HepG2 (cell line): Measurements from ENCODE around the gene GRIK1. TPM values are rescaled to one million over a fixed set of nuclear protein-coding genes. Genes with fewer than 3 reads are reported as not detected.

Source experiments
- ATAC-seq: fragments of 200-7000 bp; cut with Tn5 transposase; 3 replicates; pipeline ENCODE4 v1.9.1; 2020; ENCODE audit warnings: mild to moderate bottlenecking, moderate library complexity
- BruUV-seq: library from RNA; stranded (reverse); fragments of 400-500 nt; replicated peaks from 2 replicates; lab custom pipeline; 2021; lab: Mats Ljungman, UMichigan
- CTCF ChIA-PET: fragments of 300-600 bp; formaldehyde crosslinking; extraction: SDS; loops from one replicate; lab custom pipeline; 2021; ENCODE audit warnings: low total read pairs, inconsistent platforms, low intra/inter-chr PET ratio; lab: Yijun Ruan, JAX
- POLR2A ChIA-PET: fragments of 350-600 bp; sonication (Branson Sonifier 250); formaldehyde crosslinking; loops from one replicate; lab custom pipeline; 2020; ENCODE audit warnings: antibody characterized with exemption, inconsistent platforms; lab: Yijun Ruan, JAX
- DNase-seq: peaks from one replicate; pipeline ENCODE4 v3.0.0-alpha.2; 2015; ENCODE audit warnings: low spot score
- FAIRE-seq: peaks from 3 replicates; lab custom pipeline; 2011; peaks lifted over from hg19 to GRCh38; lab: Jason Lieb, UNC
- H2AFZ ChIP-seq: one replicate; pipeline ENCODE4 v1.6.1; 2011; ENCODE audit warnings: low read length, inconsistent platforms
- H3K27ac ChIP-seq: fragments of 300-600 bp; 3 replicates; pipeline ENCODE4 v1.8.0; 2011; ENCODE audit warnings: mixed run types, mild to moderate bottlenecking, mixed read lengths, low read length, inconsistent platforms; ENCODE audit not compliant: insufficient read depth; ENCODE audit errors: extremely low read length
- H3K27me3 ChIP-seq, 2 experiments: fragments of 200-600 bp in 1 of 2; 2 replicates in 1 of 2; 3 replicates in 1 of 2; pipeline versions ENCODE4 v1.6.0 to v1.8.0; 2011; ENCODE audit warnings: low read length in 2 of 2, mild to moderate bottlenecking in 2 of 2, moderate library complexity in 2 of 2, inconsistent platforms in 1 of 2; ENCODE audit not compliant: insufficient read depth in 2 of 2, control insufficient read depth in 1 of 2
- H3K36me3 ChIP-seq, 2 experiments: fragments of 200-600 bp in 1 of 2; replicated peaks in 1 of 2; 2 replicates in 1 of 2; 3 replicates in 1 of 2; pipeline versions ENCODE4 v1.5.1 to v1.8.0; 2011; ENCODE audit warnings: low read length in 2 of 2, inconsistent platforms in 1 of 2; ENCODE audit not compliant: insufficient read depth in 2 of 2, control insufficient read depth in 1 of 2
- H3K4me1 ChIP-seq: 2 replicates; pipeline ENCODE4 v1.5.1; 2012; ENCODE audit warnings: low read length, inconsistent platforms; ENCODE audit not compliant: insufficient read depth
- H3K4me2 ChIP-seq: 2 replicates; pipeline ENCODE4 v1.6.0; 2011; ENCODE audit warnings: low read depth, low read length, inconsistent platforms
- H3K4me3 ChIP-seq, 3 experiments: fragments of 200-600 bp in 1 of 3; sonication (generic), shearing (Covaris generic) in 1 of 3; replicated peaks in 1 of 3; 2 replicates each; pipeline ENCODE4 v1.5.1; 2011 to 2016; ENCODE audit warnings: low read length in 3 of 3, inconsistent platforms in 2 of 3, low read depth in 2 of 3, mild to moderate bottlenecking in 2 of 3, control low read depth in 1 of 3, mixed read lengths in 1 of 3; ENCODE audit not compliant: insufficient read depth in 1 of 3
- H3K79me2 ChIP-seq: one replicate; pipeline ENCODE4 v1.6.1; 2011; ENCODE audit warnings: low read length, inconsistent platforms; ENCODE audit not compliant: insufficient read depth
- H3K9ac ChIP-seq: 2 replicates; pipeline ENCODE4 v1.6.0; 2011; ENCODE audit warnings: mild to moderate bottlenecking, low read depth, low read length, inconsistent platforms; ENCODE audit not compliant: insufficient read depth
- H3K9me3 ChIP-seq: 2 replicates; pipeline ENCODE4 v1.5.1; 2012; ENCODE audit warnings: mild to moderate bottlenecking, low read length
- H4K20me1 ChIP-seq: 2 replicates; pipeline ENCODE4 v1.6.0; 2011; ENCODE audit warnings: inconsistent platforms, mild to moderate bottlenecking, low read length, moderate library complexity; ENCODE audit not compliant: insufficient read depth
- CBFB ChIP-seq: sonication (generic); formaldehyde crosslinking; IDR thresholded peaks from 2 replicates; pipeline ENCODE4 v1.4.0; 2020; ENCODE audit warnings: missing genetic modification reagents
- DNMT3B ChIP-seq: conservative IDR thresholded peaks from 2 replicates; pipeline ENCODE4 v1.6.1; 2016; ENCODE audit warnings: missing biosample characterization, control low read depth
- KDM3A ChIP-seq: IDR thresholded peaks from 2 replicates; pipeline ENCODE4 v1.6.1; 2018; ENCODE audit warnings: low read depth, missing compliant biosample characterization
- LCORL ChIP-seq, 2 experiments: fragments of 450-650 bp in 1 of 2; sonication (generic) in 1 of 2; formaldehyde crosslinking in 1 of 2; IDR thresholded peaks; 2 replicates each; pipeline versions ENCODE4 v1.5.0 to v1.6.1; 2017 to 2020; ENCODE audit warnings: antibody characterized with exemption in 1 of 2, missing genetic modification reagents in 1 of 2
- NFKB2 ChIP-seq: sonication (generic); formaldehyde crosslinking; IDR thresholded peaks from 2 replicates; pipeline ENCODE4 v1.4.0; 2020; ENCODE audit warnings: missing genetic modification reagents, borderline replicate concordance
- PAX8 ChIP-seq: sonication (generic); formaldehyde crosslinking; IDR thresholded peaks from 2 replicates; pipeline ENCODE4 v1.8.0; 2022; ENCODE audit warnings: mild to moderate bottlenecking, missing genetic modification reagents, borderline replicate concordance
- ZNF552 ChIP-seq: sonication (generic); formaldehyde crosslinking; IDR thresholded peaks from 2 replicates; pipeline ENCODE4 v1.9.0; 2022; ENCODE audit warnings: missing genetic modification reagents, mild to moderate bottlenecking, borderline replicate concordance
- ZNF75D ChIP-seq: sonication (generic); formaldehyde crosslinking; IDR thresholded peaks from 2 replicates; pipeline ENCODE4 v1.8.1; 2023; ENCODE audit warnings: missing genetic modification reagents, mild to moderate bottlenecking, borderline replicate concordance
- ZNF772 ChIP-seq: sonication (generic); formaldehyde crosslinking; IDR thresholded peaks from 2 replicates; pipeline ENCODE4 v1.5.0; 2020; ENCODE audit warnings: mild to moderate bottlenecking, missing genetic modification reagents
- ZNF790 ChIP-seq: sonication (generic); formaldehyde crosslinking; IDR thresholded peaks from 2 replicates; pipeline ENCODE4 v1.8.0; 2022; ENCODE audit warnings: missing genetic modification reagents, mild to moderate bottlenecking, borderline replicate concordance
- WGBS: methylation state at CpG from one replicate; pipeline ENCODE4 v1.1.6; 2017; ENCODE audit warnings: low lambda C conversion rate; 5-methylcytosine and 5-hydroxymethylcytosine counted together
- in situ Hi-C: cut with HindIII; loops from 2 replicates; pipeline ENCODE4 v1.10.0; 2017; ENCODE audit warnings: low pct_unique_long_range_greater_than_20kb; ENCODE audit not compliant: extremely low pct_ligation_motif_present
- intact Hi-C: fragments of 100-400 bp; cut with micrococcal nuclease; formaldehyde crosslinking; loops from one replicate; pipeline ENCODE4 v1.10.0; 2022; ENCODE audit not compliant: unreplicated experiment
- polyA plus RNA-seq, 8 experiments: library from polyadenylated mRNA; depleted of rRNA in 3 of 8; stranded (reverse) in 7 of 8; unstranded in 1 of 8; fragments of >200 nt; fragmentation: Illumina TruSeq in 4 of 8; extraction: Trizol in 4 of 8; gene quantifications; 2 replicates each; pipeline versions ENCODE4 v1.2.1 to v1.2.3, GENCODE V29; 2011 to 2016; ENCODE audit warnings: low read depth in 4 of 8, missing spikeins in 1 of 8, mixed read lengths in 1 of 8; ENCODE audit not compliant: insufficient read depth in 1 of 8
- total RNA-seq, 5 experiments: library from RNA; depleted of rRNA; stranded (reverse); fragments of >200 nt; fragmentation: Illumina TruSeq; extraction: Trizol; gene quantifications; 2 replicates each; pipeline ENCODE4 v1.2.3, GENCODE V29; 2016; ENCODE audit warnings: low read depth in 1 of 5
- TF ChIP-seq, protein P1 (sequence below): sonication (generic); formaldehyde crosslinking; IDR thresholded peaks from 2 replicates; pipeline ENCODE4 v1.5.0; 2020; ENCODE audit warnings: mild to moderate bottlenecking, missing genetic modification reagents
- TF ChIP-seq, protein P2 (sequence below): IDR thresholded peaks from 2 replicates; pipeline ENCODE4 v1.6.1; 2016; ENCODE audit warnings: missing compliant biosample characterization, missing genetic modification reagents, borderline replicate concordance
- TF ChIP-seq, protein P3 (sequence below): sonication (generic); formaldehyde crosslinking; IDR thresholded peaks from 2 replicates; pipeline ENCODE4 v1.4.0; 2020; ENCODE audit warnings: missing genetic modification reagents
- TF ChIP-seq, protein P4 (sequence below): sonication (generic); formaldehyde crosslinking; IDR thresholded peaks from 2 replicates; pipeline ENCODE4 v1.8.0; 2022; ENCODE audit warnings: missing genetic modification reagents, low read depth, mild to moderate bottlenecking, borderline replicate concordance

GRIK1 gene
- total and polyA plus RNA-seq, 2 of the 13 experiments (the other 11 are each of a cell fraction or from before 2014, with no cell fraction given) = not detected

- TF ChIP-seq, protein P1, sequence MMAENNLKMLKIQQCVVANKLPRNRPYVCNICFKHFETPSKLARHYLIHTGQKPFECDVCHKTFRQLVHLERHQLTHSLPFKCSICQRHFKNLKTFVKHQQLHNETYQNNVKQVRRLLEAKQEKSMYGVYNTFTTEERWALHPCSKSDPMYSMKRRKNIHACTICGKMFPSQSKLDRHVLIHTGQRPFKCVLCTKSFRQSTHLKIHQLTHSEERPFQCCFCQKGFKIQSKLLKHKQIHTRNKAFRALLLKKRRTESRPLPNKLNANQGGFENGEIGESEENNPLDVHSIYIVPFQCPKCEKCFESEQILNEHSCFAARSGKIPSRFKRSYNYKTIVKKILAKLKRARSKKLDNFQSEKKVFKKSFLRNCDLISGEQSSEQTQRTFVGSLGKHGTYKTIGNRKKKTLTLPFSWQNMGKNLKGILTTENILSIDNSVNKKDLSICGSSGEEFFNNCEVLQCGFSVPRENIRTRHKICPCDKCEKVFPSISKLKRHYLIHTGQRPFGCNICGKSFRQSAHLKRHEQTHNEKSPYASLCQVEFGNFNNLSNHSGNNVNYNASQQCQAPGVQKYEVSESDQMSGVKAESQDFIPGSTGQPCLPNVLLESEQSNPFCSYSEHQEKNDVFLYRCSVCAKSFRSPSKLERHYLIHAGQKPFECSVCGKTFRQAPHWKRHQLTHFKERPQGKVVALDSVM (CRISPR knock-in tag) = no peak
- TF ChIP-seq, protein P2, sequence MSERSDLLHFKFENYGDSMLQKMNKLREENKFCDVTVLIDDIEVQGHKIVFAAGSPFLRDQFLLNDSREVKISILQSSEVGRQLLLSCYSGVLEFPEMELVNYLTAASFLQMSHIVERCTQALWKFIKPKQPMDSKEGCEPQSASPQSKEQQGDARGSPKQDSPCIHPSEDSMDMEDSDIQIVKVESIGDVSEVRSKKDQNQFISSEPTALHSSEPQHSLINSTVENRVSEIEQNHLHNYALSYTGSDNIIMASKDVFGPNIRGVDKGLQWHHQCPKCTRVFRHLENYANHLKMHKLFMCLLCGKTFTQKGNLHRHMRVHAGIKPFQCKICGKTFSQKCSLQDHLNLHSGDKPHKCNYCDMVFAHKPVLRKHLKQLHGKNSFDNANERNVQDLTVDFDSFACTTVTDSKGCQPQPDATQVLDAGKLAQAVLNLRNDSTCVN = no peak
- TF ChIP-seq NFKB2 (no peak), ZNF790 (no peak)
Observed at GRCh38 chr21:29788752-29789151, 151.0 kb downstream of the GRIK1 start (continued).

DNA sequence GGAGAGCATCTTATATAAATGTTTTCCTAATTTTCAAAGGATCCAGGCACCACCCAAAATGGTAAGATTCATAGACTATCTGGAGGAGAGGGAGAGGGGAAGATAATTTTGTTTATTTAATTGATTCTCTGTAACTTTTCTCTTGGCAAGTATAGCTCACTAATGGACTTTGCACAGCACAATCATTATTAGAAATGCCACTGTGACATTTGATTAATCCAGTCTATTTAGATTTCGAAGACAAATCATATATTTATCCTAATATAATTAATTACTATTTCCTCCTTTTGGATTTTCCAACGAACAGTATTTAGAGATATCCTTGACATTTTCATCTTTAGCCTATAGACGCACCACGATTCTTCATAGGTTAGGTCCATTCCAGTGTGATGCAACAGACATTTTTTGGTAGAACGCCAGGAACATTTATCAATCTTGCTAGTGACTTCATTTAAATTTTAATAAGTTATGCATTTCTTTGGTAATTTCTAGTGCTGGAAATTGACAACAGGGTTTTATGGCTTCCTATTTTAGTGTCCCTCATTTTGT, 152.4 kb downstream of the GRIK1 start:
- intact Hi-C loops (no loop called here), in situ Hi-C loops (no loop called here)
- ATAC-seq (no peak), FAIRE-seq (no peak), DNase-seq (no peak)
- no peak overlapping the region for H3K27ac ChIP-seq
- no peaks in the 10 kb centered on the region for H3K27me3 ChIP-seq
- H3K4me1 ChIP-seq = no peaks in the 10 kb centered on the region
- no peaks in the 10 kb centered on the region for H3K9me3 ChIP-seq
- BruUV-seq = no TSS peak
- no peaks in the 10 kb centered on the region for H3K36me3 ChIP-seq
- CTCF ChIA-PET = no interaction called here
- no peak overlapping the region for H3K9ac ChIP-seq
- POLR2A ChIA-PET = no interaction called here
- no peak overlapping the region for H2AFZ ChIP-seq
- no peaks in the 10 kb centered on the region for H4K20me1 ChIP-seq
- 42% methylated on average over 5 of the region's 5 CpGs for WGBS
- H3K4me3 ChIP-seq = no peak overlapping the region
- H3K79me2 ChIP-seq = no peaks in the 10 kb centered on the region
- no peak overlapping the region for H3K4me2 ChIP-seq
- TF ChIP-seq LCORL (IDR thresholded peaks at IDR 0.05) (no peak), LCORL (CRISPR knock-in tag; IDR thresholded peaks at IDR 0.05) (no peak), CBFB (CRISPR knock-in tag) (no peak), ZNF772 (no peak), KDM3A (CRISPR knock-in tag) (no peak), ZNF75D (CRISPR knock-in tag) (no peak), ZNF552 (CRISPR knock-in tag) (no peak), DNMT3B (CRISPR knock-in tag) (no peak), PAX8 (CRISPR knock-in tag) (no peak)
- TF ChIP-seq, protein P3, sequence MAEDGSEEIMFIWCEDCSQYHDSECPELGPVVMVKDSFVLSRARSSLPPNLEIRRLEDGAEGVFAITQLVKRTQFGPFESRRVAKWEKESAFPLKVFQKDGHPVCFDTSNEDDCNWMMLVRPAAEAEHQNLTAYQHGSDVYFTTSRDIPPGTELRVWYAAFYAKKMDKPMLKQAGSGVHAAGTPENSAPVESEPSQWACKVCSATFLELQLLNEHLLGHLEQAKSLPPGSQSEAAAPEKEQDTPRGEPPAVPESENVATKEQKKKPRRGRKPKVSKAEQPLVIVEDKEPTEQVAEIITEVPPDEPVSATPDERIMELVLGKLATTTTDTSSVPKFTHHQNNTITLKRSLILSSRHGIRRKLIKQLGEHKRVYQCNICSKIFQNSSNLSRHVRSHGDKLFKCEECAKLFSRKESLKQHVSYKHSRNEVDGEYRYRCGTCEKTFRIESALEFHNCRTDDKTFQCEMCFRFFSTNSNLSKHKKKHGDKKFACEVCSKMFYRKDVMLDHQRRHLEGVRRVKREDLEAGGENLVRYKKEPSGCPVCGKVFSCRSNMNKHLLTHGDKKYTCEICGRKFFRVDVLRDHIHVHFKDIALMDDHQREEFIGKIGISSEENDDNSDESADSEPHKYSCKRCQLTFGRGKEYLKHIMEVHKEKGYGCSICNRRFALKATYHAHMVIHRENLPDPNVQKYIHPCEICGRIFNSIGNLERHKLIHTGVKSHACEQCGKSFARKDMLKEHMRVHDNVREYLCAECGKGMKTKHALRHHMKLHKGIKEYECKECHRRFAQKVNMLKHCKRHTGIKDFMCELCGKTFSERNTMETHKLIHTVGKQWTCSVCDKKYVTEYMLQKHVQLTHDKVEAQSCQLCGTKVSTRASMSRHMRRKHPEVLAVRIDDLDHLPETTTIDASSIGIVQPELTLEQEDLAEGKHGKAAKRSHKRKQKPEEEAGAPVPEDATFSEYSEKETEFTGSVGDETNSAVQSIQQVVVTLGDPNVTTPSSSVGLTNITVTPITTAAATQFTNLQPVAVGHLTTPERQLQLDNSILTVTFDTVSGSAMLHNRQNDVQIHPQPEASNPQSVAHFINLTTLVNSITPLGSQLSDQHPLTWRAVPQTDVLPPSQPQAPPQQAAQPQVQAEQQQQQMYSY (CRISPR knock-in tag) = no peak
- TF ChIP-seq, protein P4, sequence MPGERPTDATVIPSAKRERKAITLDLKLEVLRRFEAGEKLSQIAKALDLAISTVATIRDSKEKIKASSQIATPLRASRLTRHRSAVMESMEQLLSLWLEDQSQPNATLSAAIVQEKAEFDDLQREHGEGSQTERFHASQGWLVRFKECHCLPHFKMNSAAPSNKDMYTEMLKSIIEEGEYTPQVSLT (CRISPR knock-in tag) = no peak
